Ramos (cell line): ENCODE measurements around the gene NYAP2.

ENCODE experiments used
- in situ Hi-C: fragments of 300-500 bp; cut with MboI; formaldehyde crosslinking; loops from one replicate; pipeline ENCODE4 v1.14.3; 2022; ENCODE audit warnings: low sequenced_read_pairs; ENCODE audit not compliant: unreplicated experiment

The NYAP2 gene

GRCh38 chr2:225471482-225471881 lies 72.0 kb downstream of the NYAP2 start:
- in situ Hi-C loops, result no loop called here

DNA sequence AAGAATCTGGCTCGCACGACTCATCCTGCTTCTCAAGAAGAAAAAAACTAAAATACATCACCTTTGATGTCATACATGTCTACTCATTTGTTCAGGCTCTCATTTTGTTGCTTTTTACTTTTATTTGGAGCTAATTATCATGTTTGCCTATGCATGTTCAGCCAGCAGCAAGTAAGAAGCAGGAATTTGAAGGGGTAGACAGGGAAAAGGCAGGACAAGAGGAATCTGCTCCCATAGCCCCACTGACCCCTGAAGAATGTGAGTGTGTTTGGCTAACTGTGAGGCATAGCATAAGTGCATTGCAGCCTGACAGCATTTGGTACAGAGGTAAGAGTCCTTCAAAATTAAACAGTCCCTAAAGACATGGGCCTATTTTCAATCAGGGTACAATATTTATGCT lies 72.7 kb downstream of the NYAP2 start:
- in situ Hi-C loops, result no loop called here

DNA sequence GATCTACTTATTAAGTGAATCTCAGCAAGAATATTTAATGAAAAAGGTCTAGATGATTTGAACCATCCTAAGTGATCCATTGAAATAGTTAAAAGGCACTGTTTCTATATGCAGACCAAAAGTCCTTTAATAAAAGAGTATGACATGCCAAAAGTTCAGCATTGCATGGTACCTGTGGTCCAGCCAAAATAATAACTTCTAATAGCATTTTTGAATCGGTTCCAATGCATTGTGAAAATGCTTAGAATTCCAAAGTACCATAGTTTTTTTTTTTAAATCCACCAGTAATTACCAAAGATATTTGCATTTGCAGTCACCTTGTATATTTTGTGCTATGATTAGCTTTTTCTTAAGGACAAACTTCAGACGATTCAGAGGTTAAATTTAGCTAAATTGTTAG lies 79.9 kb downstream of the NYAP2 start:
- in situ Hi-C loops, result no loop called here

DNA sequence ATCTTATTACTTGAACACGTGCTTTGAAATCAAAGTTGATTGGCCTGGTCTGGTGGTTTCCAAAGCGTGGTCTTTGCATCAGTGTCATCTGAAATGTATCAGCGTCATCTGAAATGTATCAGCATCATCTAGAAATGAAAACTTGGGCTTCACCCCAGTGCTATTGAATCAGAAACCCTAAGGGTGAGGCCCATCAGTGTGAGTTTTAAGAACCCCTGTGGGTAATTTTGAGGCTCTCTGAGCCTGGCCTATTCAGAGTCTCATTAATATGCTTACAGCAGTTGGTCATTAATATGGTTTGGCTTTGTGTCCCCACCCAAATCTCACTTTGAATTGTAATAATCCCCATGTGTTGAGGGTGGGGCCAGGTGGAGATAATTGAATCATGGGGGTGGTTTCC lies 85.2 kb downstream of the NYAP2 start:
- in situ Hi-C loops, result no loop called here

GRCh38 chr2:225486236-225486635 lies 86.7 kb downstream of the NYAP2 start:
- in situ Hi-C loops, result no loop called here

DNA sequence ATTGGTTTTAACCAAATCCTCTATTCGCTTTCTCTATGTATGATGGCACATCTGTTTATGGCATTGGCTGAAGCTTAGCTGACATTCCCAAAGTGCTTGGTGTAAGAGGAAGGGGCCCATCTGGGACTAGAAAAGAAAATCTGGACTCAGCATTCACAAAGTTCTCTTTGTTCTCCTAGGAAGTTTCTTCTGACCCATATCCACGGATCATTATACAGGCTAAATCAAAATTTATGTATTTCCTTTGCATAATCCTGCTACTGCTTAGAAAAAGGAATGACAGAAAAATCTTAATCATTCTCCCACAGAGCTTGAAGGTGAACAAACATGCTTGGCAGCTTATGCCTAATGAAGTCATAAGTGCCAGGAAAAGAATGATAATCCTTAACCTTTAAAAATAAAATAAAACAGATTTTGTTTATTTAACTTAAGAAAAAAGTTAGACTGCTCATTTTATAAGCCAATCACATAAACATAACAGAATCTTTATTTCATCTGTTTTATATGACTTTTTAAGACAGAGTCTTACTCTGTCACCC lies 88.4 kb downstream of the NYAP2 start:
- in situ Hi-C loops, result no loop called here

DNA sequence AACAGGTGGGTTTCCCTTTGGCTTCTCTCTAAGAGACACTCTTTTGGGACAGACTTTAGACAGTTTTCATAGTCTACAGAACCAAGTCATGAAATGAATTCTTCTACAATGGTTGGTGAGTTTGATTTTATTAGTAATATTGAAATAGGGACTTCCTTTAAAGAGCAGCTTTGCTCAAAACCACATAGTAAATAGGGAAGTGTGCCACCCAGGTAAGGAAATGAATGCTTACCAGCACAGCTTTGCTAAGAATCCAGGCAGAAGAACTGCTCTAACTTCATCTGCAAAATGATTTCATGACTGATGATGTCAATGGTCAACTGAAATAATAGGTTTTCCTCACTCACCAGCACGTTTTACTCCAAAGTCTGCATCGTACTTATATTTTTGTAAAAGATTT lies 89.2 kb downstream of the NYAP2 start:
- in situ Hi-C loops, result no loop called here

DNA sequence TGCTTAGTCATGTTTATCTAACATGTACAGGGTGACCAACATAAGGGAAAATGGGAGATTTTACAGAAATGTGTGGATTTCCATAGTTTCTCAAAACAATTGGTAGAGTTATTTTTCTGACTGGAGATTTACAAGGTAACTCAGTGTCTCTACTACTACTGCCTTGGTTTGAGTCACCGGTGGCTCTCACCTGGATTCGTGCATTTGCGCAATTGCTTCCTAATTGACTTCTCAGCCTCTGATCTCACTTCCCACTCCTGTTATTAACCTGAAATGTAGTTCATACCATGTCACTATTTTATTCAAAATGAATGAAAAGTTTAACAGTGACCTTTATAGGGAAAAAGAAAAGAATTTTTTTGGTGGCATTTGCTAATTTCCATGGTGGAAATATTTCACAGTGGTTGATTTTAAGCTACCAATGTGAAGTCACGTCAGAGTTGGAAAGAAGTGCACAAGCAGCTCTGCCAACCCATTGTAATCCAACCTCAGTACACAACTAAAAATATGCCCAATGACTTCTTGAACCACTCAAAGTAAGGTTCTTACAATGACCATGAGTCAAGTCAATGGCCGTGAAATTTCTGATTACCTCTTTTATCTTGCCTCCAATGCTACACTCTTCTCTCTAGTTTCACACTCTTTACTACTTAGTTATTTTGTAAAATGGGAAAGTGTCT lies 94.0 kb downstream of the NYAP2 start:
- in situ Hi-C loops, result no loop called here

DNA sequence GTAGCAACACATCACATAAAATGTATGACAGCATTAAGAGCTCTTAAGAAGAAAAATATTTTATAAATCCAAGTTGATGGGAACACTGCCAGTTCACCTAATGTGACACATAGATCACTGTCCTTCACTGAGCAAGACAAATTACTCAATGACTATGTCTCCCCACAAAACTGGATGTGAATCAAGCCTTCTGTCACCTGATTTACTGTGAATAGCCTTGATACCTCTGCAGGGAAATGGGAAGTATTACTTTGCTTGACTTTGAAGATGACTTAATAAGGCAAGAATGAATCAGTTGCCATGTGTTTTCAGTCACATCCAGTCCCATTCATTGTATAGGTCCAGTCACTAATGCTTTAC lies 94.6 kb downstream of the NYAP2 start:
- in situ Hi-C loops, result no loop called here

DNA sequence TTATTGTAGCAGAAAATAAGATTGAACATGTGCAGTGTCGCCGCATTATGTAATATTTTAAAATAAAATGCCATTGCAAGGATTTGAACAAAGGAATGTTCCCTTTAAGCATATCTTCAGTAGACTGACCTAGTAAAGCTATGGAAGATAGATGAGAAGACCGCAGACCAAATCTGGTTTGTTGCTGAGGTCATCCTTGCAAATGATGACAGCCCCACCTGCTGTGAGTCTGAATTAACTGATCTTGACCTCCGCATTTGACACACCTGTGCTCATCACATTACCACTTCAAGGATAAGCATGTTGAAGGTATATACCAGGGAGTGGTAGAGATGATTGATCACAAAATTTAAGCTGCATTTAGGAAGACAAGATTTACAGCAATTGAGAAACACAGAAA lies 96.2 kb downstream of the NYAP2 start:
- in situ Hi-C loops, result no loop called here

DNA sequence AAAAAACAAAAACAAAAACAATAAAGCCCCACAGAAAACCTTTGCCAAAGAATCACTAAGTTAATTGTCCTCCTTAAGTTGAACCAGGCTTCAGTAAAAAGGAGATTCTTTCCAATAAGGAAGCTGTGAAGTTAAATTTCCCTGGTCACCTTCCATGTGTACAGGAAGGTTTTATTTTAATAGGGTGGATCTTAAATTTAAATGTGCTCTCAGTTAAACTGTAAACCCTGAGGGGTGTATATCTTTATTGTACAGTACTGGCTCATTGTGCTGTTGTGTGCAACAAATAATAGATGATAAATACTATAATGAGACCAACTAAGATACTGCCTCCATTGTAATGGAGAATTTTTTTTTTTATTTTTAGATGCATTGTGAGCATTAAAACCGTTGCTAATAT lies 97.1 kb downstream of the NYAP2 start:
- in situ Hi-C loops, result no loop called here

- in situ Hi-C loops, result no loop called here
These were observed 97.7 kb downstream of the NYAP2 start for GRCh38 chr2:225497166-225497565.

GRCh38 chr2:225501022-225501421 lies 101.5 kb downstream of the NYAP2 start:
- in situ Hi-C loops, result no loop called here

DNA sequence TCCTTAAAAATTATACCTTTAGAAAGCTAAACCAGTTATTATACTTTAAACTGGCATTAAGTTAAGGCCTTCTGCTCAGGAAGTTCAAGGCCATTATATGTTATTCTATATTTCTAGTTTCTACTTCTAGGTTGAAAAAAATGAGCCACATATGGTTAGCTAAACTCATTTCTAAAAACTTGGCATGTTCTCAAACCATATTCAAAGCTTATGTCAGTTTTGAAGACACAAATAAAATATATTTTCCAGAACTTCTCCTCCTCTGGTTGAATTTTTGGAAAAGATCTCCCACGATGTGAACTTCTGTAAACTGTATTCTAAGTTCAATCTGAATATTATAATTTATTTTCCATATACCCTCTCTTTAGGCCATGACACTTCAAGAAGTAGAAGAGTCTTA lies 103.5 kb downstream of the NYAP2 start:
- in situ Hi-C loops, result no loop called here

GRCh38 chr2:225510796-225511195 lies 111.3 kb downstream of the NYAP2 start:
- in situ Hi-C loops, result no loop called here

DNA sequence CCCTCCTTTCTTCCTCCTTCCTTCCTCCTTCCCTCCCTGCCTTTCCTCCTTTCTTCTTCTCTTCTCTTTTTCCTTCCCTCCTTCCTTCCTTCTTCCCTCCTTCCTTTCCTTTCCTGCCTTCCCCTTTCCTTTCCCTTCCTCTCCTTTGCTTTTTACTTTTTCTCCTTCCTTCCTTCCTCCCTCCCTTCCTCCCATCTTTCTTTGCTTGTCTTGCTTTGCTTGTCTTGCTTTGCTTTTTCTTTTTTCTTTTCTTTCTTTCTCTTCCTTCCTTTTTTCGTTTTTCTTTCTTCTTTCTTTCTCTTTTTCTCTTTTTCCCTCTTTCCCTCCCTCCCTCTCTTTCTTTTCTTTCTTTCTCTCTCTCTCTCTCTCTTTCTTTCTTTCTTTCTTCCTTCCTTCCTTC lies 113.0 kb downstream of the NYAP2 start:
- in situ Hi-C loops, result no loop called here

GRCh38 chr2:225512876-225513540 lies 113.5 kb downstream of the NYAP2 start:
- in situ Hi-C loops, result no loop called here

- in situ Hi-C loops, result no loop called here
These were observed 115.5 kb downstream of the NYAP2 start for GRCh38 chr2:225515033-225515432.

- in situ Hi-C loops, result no loop called here
These were observed 127.4 kb downstream of the NYAP2 start for GRCh38 chr2:225526760-225527390.

DNA sequence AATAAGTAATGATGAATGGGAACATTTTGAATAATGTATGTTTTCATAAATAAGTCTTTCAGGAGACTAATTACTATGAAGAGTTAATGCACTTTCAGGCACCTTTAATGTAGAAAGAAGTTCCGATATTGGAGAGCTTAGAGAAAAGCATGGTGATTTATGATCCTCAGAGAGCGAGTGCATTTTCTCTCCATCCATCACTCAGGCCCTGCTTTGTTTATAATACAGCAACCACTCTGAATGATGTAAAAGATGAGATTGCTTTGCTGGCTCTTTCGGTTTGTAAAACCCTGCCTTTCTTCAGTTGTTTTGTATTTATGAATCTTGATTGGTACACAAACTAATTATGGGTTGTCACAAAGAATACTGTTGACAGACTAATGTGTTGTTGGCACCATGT lies 132.0 kb downstream of the NYAP2 start:
- in situ Hi-C loops, result no loop called here

GRCh38 chr2:225532096-225532495 lies 132.6 kb downstream of the NYAP2 start:
- in situ Hi-C loops, result no loop called here

DNA sequence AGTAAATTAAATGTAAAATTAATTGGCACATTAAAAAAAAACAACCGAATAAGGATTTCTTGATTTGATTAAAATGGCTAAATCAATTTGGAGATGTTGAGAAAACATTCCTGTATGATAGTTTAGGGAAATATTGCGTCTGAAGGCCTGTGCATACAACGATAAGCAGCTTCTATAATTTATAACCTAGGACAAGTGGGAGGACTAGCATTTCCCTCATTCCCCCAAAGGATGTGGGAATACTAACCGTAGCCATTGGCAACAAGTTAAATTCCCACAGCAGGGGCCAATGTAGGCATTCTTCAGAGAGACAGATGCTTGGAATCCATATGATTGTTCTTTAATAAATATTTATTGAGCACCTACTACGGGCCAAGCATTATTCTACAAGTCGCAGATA lies 134.5 kb downstream of the NYAP2 start:
- in situ Hi-C loops, result no loop called here
